Astrocyte (in vitro differentiated cells and primary cell): ENCODE results near the gene UGGT2. TPM values are rescaled to one million over a fixed set of nuclear protein-coding genes. Genes with fewer than 3 reads are reported as not detected.
A peak's percentile ranks its signal among the peaks of the same experiment; 100 is the strongest.

Experiments
- DNase-seq: peaks from one replicate; pipeline ENCODE4 v3.0.0-alpha.2; 2010; ENCODE audit warnings: low read depth
- FAIRE-seq: peaks from 2 replicates; lab custom pipeline; 2011; peaks lifted over from hg19 to GRCh38; lab: Jason Lieb, UNC
- H2AFZ ChIP-seq: 2 replicates; pipeline ENCODE4 v1.6.0; 2012; ENCODE audit warnings: low read depth, low read length, inconsistent platforms
- H3K27ac ChIP-seq: 2 replicates; pipeline ENCODE4 v1.5.1; 2011; ENCODE audit warnings: low read depth, low read length, inconsistent platforms
- H3K27me3 ChIP-seq: 2 replicates; pipeline ENCODE4 v1.6.0; 2011; ENCODE audit warnings: low read length, inconsistent platforms; ENCODE audit not compliant: insufficient read depth
- H3K36me3 ChIP-seq: 2 replicates; pipeline ENCODE4 v1.5.1; 2011; ENCODE audit warnings: low read length, inconsistent platforms; ENCODE audit not compliant: insufficient read depth
- H3K4me1 ChIP-seq: 2 replicates; pipeline ENCODE4 v1.5.1; 2011; ENCODE audit warnings: low read length, inconsistent platforms; ENCODE audit not compliant: insufficient read depth
- H3K4me2 ChIP-seq: 2 replicates; pipeline ENCODE4 v1.6.0; 2012; ENCODE audit warnings: low read length, inconsistent platforms
- H3K4me3 ChIP-seq: 2 replicates; pipeline ENCODE4 v1.5.1; 2011; ENCODE audit warnings: low read depth, mild to moderate bottlenecking, low read length, inconsistent platforms; ENCODE audit not compliant: insufficient read depth
- H3K79me2 ChIP-seq: 2 replicates; pipeline ENCODE4 v1.6.0; 2012; ENCODE audit warnings: mild to moderate bottlenecking, low read length, inconsistent platforms; ENCODE audit not compliant: insufficient read depth
- H3K9ac ChIP-seq: 2 replicates; pipeline ENCODE4 v1.6.0; 2012; ENCODE audit warnings: mild to moderate bottlenecking, low read length, inconsistent platforms
- H3K9me3 ChIP-seq: 2 replicates; pipeline ENCODE4 v1.5.1; 2012; ENCODE audit warnings: low read depth, mild to moderate bottlenecking, low read length, inconsistent platforms; ENCODE audit not compliant: insufficient read depth
- H4K20me1 ChIP-seq: 2 replicates; pipeline ENCODE4 v1.6.0; 2012; ENCODE audit warnings: low read length, inconsistent platforms; ENCODE audit not compliant: insufficient read depth
- H3K27ac Mint-ChIP-seq: one replicate; pipeline ENCODE4 v1.8.0; 2021; ENCODE audit warnings: mild to moderate bottlenecking, mixed read lengths; ENCODE audit not compliant: unreplicated experiment
- H3K27me3 Mint-ChIP-seq: one replicate; pipeline ENCODE4 v1.8.0; 2021; ENCODE audit warnings: low read depth, mixed read lengths; ENCODE audit not compliant: unreplicated experiment
- H3K36me3 Mint-ChIP-seq: one replicate; pipeline ENCODE4 v1.8.0; 2021; ENCODE audit warnings: low read depth, mixed read lengths; ENCODE audit not compliant: unreplicated experiment
- H3K4me1 Mint-ChIP-seq: one replicate; pipeline ENCODE4 v1.8.0; 2021; ENCODE audit warnings: low read depth, mixed read lengths; ENCODE audit not compliant: unreplicated experiment
- H3K4me3 Mint-ChIP-seq: one replicate; pipeline ENCODE4 v1.8.0; 2021; ENCODE audit warnings: mild to moderate bottlenecking, moderate library complexity, mixed read lengths; ENCODE audit not compliant: unreplicated experiment
- H3K9me3 Mint-ChIP-seq: one replicate; pipeline ENCODE4 v1.8.0; 2021; ENCODE audit warnings: mild to moderate bottlenecking, mixed read lengths; ENCODE audit not compliant: unreplicated experiment
- EZH2 ChIP-seq: IDR thresholded peaks from 2 replicates; pipeline ENCODE4 v1.6.1; 2012; ENCODE audit warnings: mild to moderate bottlenecking, low read length, inconsistent platforms; ENCODE audit not compliant: insufficient read depth
- total RNA-seq: library from RNA; stranded (reverse); gene quantifications from 2 replicates; pipeline ENCODE4 v1.2.1, GENCODE V29; 2021
- TF ChIP-seq, protein P1 (sequence below): IDR thresholded peaks from 2 replicates; pipeline ENCODE4 v1.5.1; 2011; ENCODE audit warnings: low read depth, mild to moderate bottlenecking, inconsistent platforms, low read length, moderate library complexity; ENCODE audit not compliant: insufficient read depth

UGGT2 gene
- total RNA-seq, 1 donor from 2014 or later: 36.2 TPM

DNA sequence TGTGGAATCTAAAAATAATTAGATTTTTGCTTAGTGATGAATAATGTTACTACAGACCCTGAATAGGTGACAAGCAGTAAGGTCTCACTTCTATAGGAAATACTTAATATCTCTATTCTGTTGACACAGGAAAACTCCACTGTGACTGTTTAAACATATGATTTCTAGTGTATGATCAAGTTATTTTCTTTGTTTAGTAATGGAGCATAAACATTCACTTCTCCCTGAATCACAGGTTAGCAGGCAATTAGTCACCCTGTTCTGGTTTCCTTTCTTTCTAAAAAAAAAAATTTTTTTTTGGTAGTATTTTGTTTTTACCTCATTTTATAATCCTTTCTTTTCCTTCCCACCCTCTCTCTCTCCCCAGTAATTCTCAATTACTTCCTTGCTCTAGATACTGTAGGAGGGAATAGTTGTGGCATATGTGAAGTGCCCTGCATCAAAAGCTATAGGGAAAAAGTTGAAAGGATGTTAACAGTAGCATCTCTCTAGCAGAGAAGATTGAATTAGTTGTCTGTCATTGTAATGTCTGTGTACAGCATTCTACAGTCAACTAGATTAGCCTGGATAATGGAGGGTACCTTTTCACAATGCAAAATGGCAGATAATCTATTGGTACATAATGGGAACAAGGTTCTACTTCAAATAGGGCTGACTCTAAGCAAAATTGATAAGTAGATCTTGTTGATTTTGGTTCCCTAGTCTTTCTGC, 40.2 kb upstream of the UGGT2 start:
- TF ChIP-seq, protein P1, sequence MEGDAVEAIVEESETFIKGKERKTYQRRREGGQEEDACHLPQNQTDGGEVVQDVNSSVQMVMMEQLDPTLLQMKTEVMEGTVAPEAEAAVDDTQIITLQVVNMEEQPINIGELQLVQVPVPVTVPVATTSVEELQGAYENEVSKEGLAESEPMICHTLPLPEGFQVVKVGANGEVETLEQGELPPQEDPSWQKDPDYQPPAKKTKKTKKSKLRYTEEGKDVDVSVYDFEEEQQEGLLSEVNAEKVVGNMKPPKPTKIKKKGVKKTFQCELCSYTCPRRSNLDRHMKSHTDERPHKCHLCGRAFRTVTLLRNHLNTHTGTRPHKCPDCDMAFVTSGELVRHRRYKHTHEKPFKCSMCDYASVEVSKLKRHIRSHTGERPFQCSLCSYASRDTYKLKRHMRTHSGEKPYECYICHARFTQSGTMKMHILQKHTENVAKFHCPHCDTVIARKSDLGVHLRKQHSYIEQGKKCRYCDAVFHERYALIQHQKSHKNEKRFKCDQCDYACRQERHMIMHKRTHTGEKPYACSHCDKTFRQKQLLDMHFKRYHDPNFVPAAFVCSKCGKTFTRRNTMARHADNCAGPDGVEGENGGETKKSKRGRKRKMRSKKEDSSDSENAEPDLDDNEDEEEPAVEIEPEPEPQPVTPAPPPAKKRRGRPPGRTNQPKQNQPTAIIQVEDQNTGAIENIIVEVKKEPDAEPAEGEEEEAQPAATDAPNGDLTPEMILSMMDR: no peak
- TF ChIP-seq EZH2: no peak
- DNase-seq: no peak
- Histone ChIP-seq H3K9me3 (no peaks in the 10 kb centered on the region), H3K4me1 (peaks cover 4% of the 10 kb centered on the region), H3K27me3 (peaks cover 32% of the 10 kb centered on the region), H3K36me3 (no peaks in the 10 kb centered on the region), H3K79me2 (no peaks in the 10 kb centered on the region), H3K4me2 (no peak overlapping the region), H3K27ac (no peak overlapping the region), H3K9ac (no peak overlapping the region), H2AFZ (no peak overlapping the region), H4K20me1 (no peaks in the 10 kb centered on the region), H3K4me3 (no peak overlapping the region)
- Mint-ChIP-seq H3K27me3 (peaks cover 57% of the 10 kb centered on the region), H3K27ac (no peak overlapping the region), H3K4me3 (no peak overlapping the region), H3K9me3 (no peaks in the 10 kb centered on the region), H3K36me3 (no peaks in the 10 kb centered on the region), H3K4me1 (no peaks in the 10 kb centered on the region)
- no peak for FAIRE-seq

DNA sequence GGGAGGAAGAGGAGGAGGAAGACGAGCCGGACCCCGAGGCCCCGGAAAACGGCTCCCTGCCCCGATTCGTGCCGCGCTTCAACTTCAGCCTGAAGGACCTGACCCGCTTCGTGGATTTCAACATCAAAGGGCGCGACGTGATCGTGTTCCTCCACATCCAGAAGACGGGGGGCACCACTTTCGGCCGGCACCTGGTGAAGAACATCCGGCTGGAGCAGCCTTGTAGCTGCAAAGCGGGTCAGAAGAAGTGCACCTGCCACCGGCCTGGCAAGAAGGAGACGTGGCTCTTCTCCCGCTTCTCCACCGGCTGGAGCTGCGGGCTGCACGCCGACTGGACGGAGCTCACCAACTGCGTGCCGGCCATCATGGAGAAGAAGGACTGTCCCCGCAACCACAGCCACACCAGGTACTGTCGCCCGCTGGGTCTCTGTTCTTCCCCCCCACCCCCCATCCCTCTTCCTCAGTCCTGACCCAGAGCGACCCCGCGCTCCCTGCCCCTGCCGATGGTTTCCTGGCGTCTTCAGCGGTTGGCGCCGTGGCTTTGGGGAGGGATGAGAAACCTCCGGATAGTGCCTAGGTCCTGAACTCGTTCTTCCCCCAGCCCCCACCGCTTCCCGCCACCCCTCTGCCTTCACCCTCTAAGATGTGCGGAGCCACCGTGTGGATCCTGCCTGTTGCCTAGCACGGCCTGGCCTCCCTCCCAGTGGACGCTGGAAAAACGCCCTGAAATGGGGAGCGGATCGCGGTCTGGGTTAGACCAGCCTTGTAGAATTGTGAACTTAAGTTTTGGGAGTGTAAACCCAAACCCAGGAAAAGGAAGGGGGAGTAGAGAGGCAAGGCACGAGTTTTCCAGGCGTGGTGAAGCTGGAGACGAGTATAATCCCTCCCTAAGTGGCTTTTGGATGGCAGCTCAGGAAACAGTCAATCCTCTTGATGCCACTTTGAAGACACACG, 38.2 kb upstream of the UGGT2 start:
- no peaks in the 10 kb centered on the region for H3K36me3 Mint-ChIP-seq

More for the DNA sequence above, 38.2 kb upstream of the UGGT2 start:
- H3K4me3 Mint-ChIP-seq: peak overlapping the region; percentile 77
- no peaks in the 10 kb centered on the region for H3K4me1 Mint-ChIP-seq
- peaks cover 4% of the 10 kb centered on the region for H3K4me1 ChIP-seq
- H3K9me3 Mint-ChIP-seq: no peaks in the 10 kb centered on the region
- H3K4me3 ChIP-seq: peak overlapping the region; percentile 15
- no peak overlapping the region for H3K9ac ChIP-seq
- H3K79me2 ChIP-seq: no peaks in the 10 kb centered on the region
- no peaks in the 10 kb centered on the region for H3K9me3 ChIP-seq
- no peaks in the 10 kb centered on the region for H4K20me1 ChIP-seq
- H3K27ac Mint-ChIP-seq: no peak overlapping the region
- FAIRE-seq (no peak), DNase-seq (no peak)
- H2AFZ ChIP-seq: peak overlapping the region; percentile 58
- H3K27me3 ChIP-seq: peaks cover 50% of the 10 kb centered on the region
- TF ChIP-seq EZH2: peak; percentile 97
- TF ChIP-seq, protein P1: no peak
- H3K27ac ChIP-seq: no peak overlapping the region
- no peaks in the 10 kb centered on the region for H3K36me3 ChIP-seq
- H3K4me2 ChIP-seq: peak overlapping the region; percentile 94
- H3K27me3 Mint-ChIP-seq: peaks cover 70% of the 10 kb centered on the region
